ENCODE data around the gene ALKBH3.

ALKBH3 gene

DNA sequence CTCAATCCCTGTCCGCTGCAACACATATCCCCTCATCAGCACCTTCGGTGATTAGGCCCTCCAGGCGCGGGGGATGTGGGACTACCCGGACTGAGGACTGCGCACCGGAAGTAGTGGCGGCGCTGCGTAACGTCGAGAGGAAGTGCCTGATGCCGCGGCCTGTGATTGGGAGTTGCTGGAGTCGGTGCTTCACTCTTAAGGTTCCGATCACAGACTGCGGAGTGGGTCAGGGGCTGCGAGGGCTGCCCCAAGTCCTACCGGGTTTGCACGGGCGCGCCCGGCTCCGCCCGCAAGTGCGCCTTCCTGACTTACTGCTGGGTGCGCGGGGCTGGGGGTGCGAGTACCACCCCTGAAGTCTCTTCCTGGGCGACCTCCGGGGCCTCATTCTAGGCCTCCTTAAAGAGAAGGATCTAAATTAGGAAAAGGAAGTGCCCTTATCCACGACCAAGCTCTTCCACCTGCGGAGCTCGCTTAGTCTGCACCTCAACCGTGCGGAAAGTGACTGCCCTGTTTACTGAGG lies at the start of gene ALKBH3:
TSS of gene ALKBH3 (plus strand) at position 192 of the 520 bp plus-strand sequence. CDS start 1,822 bp downstream, outside the sequence.
- DNase-seq (ENCODE audit: low read depth), result peak; percentile 81

DNA sequence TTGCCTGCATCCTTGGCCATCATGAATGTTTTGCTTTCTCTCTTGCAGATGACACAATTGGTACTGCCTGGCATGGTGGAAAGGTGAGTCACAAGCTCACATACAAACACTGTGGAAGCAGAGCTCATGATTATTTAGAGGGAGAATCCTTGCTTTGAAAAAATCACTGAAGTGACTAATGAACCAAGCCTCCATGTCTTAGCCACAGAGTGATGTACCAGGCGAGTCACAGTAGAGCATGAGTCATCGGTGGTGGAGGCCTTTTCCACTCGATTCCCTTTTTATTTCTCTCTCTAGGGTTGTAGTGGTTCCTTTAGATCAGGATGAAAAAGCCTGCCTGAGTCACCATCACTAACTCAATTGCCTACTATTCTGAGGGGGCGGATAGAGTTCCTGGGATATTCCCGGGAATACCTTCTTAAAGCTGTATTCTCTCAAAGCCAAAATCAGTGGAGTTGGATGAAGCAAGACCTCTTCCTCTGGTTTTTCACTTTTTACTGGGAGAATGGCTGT lies 49.6 kb upstream of the ALKBH3 start:
- peak; percentile 97 for DNase-seq (ENCODE audit: low read depth)

DNA sequence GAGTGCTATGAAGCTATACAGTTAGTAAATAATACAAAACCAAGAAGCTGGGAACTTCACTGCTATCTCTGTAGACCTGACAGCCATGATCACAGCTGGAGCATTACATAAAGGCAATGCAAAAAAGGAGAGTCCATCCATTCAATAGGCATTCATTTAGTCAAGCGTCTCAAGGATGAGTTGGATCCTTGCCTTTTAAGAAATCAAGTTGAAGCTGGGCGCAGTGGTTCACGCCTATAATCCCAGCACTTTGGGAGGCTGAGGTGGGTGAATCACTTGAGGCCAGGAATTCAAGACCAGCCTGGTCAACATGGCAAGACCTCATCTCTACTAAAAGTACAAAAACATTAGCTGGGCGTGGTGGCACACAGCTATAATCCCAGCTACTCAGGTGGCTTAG lies 48.1 kb upstream of the ALKBH3 start:
- no peak for DNase-seq (ENCODE audit: low read depth)

DNA sequence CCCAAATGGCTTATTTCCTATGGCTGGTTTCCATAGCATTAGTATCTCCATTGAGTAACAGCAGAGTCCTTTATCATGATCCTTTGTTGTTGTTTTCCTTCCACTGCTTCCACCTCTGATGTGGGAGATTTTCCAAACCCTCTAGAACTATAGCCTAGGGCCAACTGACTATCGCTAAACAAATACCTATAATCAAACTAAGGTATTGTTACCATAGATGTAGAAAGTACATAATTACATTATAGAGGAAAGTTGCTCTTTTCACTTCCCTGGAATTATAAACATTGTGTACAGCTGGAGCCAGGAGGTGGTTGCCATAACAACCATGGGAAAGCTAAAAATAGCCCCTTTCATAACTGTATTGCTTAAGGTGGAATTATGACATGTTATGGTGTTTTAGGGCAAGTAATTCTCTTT lies 47.0 kb upstream of the ALKBH3 start:
- peak; percentile 28 for DNase-seq (ENCODE audit: low read depth)

DNA sequence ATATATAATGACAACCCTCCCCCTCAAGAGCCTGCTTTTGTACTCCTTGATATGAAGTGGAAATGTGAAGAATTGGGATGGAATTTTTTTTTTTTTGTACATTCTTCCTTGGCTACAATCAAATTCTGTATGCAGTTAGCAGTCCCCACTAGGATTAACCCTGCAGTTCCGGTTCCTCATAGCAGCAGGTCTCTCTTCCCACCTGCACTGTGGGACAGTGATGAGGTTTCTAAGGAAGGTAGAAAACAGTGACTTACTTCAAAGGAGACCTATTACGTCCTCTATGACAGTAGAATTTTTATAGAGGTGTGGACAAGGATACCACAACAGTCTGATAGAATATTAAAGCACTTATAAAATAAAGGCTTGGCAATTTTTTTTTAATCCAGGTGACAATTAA lies 46.3 kb upstream of the ALKBH3 start:
- no peak for DNase-seq (ENCODE audit: low read depth)

DNA sequence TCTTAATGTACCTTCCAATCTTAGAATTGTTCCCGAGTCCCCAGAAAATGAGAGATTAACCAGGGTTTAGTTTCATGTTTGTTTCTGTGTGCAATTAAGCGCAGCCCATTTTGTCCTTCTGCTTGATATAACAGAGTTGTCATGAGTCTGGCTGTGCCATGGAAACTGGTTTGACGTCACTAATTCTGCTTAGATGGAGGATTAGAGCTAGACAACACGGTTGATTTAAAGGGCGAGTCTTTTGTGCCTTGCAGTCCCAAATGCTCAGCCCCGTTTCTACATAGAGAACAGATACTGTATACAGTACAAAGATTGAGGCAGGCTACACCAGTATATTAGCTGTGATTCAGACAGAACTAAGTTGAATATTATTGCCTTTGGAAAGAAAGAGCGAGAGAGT lies 45.5 kb upstream of the ALKBH3 start:
- DNase-seq (ENCODE audit: low read depth), result no peak

DNA sequence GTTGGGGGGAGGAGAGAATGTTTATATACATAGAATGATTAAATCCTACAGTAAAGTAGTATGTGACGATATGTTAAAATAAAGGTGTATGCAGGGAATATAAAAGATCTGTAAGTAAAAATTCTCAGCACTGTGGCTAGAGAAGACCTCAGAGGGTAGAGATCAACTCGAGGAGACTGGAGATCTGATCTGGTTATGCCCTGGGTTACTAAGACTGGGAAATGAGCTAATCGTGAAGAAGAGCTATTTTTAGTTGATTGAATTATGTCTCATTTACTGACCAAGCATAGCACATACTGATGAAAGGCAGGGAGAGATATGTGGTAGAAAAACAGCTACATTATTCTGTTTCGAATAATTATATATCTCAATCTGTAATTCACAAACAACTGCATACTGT lies 42.8 kb upstream of the ALKBH3 start:
- no peak for DNase-seq (ENCODE audit: low read depth)

DNA sequence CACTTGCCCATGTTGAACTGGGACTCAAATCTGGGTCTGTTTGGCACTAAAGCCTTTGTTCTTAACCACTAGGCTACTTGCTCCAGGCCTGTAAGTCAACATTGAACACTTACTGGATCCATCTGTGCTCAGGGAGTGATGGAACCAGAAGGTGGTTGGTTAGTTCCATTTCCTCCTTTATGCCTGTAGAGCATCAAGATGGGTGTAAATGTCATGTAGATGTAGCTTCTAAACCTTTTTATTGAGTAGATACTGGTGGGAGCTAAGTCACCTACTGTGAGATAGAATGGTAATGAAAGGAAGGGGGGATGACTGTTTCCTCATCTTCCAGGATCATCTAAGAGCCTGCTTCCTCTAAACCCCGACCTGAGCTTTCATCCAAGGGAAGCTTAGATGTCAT lies 38.6 kb upstream of the ALKBH3 start:
- DNase-seq (ENCODE audit: low read depth), result no peak

DNA sequence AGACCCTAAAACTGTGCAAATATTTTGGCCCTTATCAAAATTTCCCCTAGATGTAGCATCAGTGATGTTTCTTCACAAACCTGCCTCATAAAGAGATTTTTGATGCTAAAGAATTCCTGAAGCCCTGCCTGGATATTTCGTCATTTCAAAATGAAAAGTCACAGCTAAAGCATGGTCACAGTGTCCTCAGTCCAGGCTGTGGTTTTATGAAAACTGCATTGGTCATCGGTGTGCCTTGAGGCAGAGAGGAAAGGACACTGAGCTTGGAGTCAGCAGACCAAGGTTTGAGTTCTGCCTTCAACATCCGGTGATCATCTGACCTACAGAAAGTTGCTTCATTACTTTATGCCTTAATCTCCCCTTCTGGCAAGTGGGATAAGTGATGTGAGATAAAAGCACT lies 34.8 kb upstream of the ALKBH3 start:
- DNase-seq (ENCODE audit: low read depth), result no peak

DNA sequence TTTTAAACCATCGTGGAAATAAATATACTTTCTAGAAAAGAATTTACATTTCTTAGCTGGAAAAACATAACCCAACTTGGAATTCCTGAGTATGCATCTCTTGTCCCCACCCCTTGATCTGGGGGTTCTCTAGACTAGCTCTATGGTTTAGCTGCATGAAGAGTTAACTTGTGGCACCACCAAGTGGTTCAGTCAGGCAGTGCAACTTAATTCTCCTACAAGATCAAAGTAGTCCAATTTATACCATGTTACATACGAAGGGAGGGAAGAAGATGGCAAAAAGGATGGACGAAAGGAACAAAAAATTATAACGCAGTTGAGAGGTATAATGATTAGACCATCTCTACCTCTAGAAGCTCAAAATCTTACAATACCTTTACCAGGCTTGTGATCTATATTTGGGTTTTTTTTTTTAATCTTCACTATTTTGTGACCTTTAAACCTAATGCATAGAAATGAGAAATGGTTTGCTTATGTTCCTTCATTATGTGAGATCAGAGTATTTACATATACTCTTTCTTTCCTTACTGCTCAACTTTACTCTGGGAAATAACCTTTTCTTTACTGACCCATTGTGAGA lies 28.5 kb upstream of the ALKBH3 start:
- peak; percentile 44 for DNase-seq (ENCODE audit: low read depth)

DNA sequence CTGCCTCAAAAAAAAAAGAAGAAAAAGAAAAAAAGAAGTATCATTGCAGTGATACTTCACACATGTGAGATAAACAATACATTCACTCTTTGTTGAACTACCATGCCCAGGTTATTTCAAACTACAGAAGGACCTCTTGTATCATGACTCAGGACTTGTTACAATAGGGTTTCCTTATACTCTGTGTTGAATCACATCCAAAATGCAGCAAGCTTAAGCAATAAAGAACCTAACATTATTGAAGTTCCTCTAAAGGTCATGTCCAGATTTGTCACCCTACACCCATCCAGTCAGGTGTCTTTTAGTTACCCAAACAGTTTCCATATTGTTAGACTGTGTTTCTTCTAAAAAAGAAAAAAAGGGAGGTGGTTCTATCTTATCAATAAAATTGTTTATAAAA lies 26.9 kb upstream of the ALKBH3 start:
- DNase-seq (ENCODE audit: low read depth), result no peak

DNA sequence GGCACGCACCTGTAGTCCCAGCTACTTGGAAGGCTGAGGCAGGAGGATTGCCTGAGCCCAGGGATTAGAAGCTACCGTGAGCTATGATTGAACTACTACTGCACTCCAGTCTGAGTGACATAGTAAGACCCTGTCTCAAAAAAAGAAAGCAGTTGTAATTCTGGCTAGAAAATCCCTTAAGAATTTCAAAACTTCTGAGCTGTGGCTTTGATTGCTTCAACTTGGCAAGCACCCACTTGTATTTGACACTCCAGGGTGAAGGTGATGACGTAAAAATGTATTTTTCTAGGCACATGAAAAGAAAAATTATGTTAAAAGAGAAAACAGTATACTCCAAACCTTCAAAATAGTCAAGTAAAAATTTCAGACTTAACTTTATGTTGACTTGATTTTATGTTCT lies 23.6 kb upstream of the ALKBH3 start:
- no peak for DNase-seq (ENCODE audit: low read depth)

DNA sequence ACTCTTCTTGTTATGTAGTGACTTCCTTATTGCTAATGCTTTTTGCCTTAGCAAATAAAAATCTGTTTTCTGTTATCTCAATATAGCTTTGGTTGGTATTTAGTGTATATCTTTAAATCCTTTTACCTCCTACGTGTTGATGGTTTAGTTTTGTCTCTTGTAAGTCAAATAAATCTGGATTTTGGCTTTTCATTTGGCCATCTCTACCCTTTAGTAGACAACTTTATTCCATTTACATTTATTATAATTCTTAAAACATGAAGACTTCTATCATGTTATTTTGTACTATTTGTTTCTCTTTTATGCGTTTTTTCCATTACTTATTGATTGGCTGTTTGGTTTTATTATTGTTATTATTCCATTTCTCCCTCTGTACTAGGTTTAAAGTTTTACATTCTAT lies 19.5 kb upstream of the ALKBH3 start:
- DNase-seq (ENCODE audit: low read depth), result no peak

DNA sequence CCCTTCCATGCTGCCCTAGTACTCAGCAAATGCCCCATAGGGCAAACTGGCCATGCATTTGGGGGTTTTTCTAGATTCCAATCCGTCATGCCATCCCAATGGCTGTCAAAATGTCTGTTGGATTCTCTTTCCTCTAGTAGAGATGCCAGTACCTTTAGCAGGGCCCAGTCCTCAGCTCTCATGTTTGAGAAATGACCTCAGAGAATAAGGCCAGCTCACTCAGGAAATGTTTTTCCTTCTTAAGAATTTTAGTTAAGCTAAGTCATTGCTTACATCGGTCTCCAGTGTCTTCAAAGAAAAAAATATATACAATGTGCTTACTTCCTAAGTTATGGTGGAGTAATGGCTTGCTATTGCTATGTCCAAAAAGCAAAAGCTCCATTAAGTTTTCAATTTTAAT lies 14.1 kb upstream of the ALKBH3 start:
- no peak for DNase-seq (ENCODE audit: low read depth)

DNA sequence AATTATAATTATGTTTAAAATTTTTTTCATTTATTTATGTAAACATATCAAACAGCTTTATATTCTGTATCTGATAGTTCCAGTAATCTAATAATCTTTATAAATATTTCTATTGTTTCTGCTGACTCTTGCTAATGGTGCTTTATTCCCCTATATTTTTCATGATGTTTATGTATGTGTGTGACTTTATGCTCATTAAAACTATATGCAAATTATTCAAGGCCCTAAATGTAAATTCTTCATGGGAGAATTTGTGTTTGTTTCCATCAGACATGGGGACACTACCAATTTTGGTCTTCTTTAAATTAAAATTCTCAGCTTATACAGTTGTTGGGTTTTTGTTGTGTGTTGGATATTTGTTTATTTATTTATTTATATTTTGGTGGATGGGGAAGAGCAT lies 13.7 kb upstream of the ALKBH3 start:
- DNase-seq (ENCODE audit: low read depth), result no peak

DNA sequence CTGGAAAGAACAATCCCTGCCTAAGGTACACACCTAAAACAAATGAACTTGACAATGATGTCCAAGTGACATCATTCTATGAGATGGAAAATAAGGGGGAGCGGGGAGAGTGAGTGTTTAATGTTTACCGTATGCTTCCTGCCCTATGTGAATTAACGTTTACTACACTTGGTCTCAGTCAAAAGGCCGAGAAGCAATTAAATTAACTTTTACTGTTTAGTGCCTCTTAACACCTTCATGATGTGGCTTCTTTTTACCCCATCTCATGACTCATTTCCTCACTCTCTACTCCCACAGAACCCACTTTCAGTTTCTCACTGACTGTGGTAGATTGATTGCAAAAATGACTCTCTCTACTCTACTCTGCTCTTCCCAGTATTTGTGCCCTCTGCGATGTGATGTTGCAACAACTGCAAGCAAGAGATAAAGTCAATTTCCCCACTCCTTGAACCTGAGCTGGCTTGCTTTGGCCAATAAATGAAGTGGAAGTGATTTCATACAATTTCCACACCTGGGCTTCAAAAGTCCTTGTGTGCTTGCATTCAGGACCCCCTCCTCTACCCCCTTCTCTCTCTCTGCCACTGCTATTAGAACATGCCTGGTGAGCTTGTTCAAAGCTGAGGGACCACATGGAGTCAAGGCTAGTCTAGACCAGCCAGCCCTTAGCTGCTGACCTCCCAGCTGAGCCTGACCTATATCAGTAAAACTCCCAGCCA lies 11.6 kb upstream of the ALKBH3 start:
- peak; percentile 59 for DNase-seq (ENCODE audit: low read depth)

DNA sequence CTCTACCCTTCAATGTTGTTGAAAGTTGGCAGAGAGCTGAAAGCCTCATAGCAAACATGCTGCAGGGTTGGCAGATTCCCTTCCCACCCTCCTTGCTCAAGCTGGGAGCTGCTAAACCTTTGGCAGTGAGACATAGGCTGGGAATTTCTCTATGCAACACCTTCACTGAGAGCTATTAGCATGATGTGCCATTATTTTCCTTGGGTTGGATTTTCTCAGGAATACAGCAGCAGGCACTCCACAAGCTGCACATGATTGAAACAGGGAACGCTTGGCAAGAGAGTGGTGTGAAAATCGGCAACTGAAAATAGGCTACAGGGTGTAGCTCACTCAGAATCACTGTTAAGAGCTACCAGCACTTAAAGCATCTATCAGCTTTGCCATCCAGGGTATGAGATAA lies 9.6 kb upstream of the ALKBH3 start:
- no peak for DNase-seq (ENCODE audit: low read depth)

DNA sequence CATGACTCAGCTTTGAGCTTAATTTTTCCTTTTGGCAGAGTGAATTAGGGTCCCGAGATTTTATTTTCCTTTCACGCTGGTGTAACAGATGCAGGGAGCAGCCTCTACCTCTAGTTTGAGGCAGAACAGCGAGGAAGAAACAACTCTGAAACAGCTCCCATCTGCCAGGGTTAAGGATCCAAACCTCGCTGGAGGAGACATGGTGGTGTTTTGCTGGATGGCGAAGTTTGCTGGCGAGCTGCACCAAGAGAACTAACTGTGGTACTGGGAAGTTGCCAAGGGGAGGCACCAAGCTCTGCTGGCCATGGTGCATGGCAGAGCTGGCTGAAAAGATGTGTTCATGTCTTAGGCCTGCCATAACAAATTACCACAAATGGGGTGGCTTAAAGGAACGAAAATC lies 7.6 kb upstream of the ALKBH3 start:
- DNase-seq (ENCODE audit: low read depth), result no peak

DNA sequence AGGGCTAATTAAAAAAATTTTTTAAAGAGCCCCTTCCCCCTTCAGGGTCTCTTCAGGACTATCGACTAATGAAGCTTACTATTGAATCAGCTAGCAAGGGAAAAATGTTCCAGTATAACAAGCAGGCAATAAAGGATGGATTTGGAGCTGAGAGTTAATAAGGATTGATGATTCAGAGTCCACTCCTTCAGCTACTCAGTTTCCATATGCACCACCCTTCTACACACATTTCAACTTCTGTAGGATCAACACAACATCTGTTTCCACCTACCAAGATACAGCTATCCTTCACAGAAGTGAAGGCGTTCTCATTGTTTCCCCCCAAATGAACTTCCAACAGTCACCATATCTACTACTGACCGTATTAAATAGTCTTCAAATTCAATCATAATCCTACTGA lies 6.6 kb upstream of the ALKBH3 start:
- DNase-seq (ENCODE audit: low read depth), result no peak

DNA sequence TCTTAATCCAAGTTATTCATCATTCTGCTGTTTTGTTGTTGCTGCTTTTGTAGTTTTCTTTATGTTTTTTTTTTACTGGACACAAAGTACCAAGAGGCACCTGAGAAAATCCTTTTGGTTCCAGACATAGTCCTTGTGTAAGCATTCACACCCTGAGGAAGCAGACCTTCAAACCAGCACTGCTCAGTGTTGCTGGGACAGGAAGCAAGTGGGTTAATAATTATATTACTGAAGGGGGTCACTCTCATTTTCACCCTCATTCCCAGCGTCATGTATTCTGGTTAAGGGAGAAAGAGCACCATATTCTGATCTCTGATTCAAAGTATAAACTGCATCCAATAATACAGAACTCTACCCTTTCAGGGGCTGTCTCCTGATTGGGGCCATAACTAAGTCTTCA lies 5.9 kb upstream of the ALKBH3 start:
- DNase-seq (ENCODE audit: low read depth), result no peak

DNA sequence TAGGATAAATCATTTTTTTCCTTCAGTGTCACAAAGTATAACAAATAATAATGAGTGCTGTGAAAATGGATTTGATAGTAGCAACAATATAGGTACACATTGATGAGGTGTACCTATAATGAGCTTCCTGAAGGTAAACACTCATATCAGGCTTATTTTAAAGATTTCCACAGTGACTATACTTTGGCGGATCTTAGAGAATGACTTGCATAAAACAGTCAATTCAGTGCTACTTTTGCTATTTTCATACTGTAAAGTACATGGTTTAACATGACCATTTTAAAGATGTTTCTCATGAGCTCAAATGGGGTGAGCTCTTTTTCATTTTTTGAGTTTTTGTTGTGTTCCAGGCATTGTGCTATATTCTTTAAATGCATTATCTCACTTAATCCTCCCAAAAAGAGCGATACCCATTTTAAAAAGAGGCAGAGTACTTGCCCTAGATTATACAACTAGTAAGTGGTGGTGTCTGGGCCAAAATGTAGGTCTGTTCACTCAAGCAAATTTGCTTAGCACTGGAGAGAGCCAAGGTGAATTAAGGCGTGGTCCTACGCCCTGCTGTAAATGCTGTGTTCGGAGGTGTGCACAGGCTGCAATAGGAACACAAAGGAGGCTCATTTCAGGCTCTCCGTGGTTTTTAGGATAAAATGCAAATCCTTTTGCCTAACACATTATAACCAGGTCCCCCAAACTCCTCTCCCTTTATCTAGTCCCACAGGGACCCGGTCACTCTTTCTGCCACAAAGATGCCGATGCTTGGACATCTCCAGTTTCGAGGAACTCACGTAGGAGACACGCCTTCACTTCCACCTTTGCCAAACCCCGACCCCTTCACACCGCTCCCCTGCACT lies 617 bp upstream of the ALKBH3 start:
- no peak for DNase-seq (ENCODE audit: low read depth)

DNA sequence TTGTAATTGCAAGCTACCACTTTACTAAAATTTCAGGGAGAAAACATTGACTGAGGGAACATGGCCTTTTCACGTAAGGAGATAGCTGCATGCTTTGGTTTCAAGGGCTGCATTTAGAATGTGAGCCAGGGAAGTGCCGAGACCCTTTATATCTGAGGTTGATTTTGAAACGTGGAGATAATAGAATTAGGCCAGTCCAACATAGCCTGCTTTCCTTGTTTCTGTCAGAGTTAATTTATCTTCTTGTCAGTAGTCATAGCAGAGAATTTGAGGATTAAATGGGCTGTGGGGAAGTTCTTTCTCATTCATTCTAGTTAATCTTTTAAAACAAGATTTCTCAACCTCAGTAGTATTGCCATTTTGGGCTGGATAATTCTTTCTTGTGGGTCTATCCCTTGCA lies 12.2 kb downstream of the ALKBH3 start:
- no peak for DNase-seq (ENCODE audit: low read depth)

DNA sequence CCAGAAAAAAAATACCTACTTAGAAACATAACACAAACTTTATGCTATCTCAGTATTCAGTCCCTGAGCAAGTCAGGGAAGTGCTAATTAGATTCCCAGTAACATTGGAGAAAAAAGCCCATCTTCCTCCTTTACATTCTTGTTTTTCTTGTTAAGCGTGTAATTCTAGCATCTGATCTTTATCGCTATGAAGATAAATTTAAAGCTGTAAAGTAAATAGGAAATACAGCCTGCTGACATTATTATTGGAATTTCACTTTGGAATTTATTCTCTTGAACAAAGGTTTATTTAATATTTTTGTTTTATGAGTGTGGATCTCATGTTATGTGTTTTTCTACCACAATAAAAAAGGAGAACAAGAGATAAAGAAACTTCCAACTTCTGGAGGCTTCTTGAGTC lies 13.9 kb downstream of the ALKBH3 start:
- no peak for DNase-seq (ENCODE audit: low read depth)
